ENCODE measurements around the gene CHMP1A.
A peak's percentile ranks its signal among the peaks of the same experiment; 100 is the strongest.

Gene CHMP1A

GRCh38 chr16:89621698-89622409, 35.7 kb downstream of the CHMP1A start:
- no peak for DNase-seq

DNA sequence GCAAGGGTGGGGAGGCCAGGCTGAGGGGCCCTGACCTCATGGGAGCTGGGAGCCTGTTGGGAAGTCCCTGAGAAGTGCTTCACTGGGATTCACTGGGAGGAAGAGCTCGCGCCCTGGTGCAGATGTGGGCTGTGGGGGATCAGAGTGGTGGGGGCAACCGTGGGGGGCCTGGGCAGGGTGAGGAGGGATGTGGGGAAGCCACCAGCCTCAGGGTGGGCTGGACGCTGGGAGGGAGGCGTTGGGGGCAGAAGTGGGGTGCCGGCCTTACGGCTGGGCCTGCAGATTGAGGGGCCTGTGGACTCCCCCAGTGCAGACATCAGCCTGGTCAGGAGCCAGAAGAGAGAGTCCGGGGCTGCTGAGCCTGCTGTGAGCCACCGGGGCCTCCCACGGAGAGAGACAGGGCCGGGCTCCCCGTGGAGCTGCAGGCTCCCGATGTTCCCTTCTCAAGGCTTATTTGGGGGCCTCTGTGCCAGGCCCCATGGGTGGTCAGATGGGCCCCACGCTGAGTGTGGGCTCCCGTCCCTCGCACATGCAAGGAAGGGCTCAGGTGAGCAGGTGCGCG, 36.3 kb downstream of the CHMP1A start:
- DNase-seq = no peak

- DNase-seq = no peak
Observed at GRCh38 chr16:89620406-89620841, 37.1 kb downstream of the CHMP1A start.

DNA sequence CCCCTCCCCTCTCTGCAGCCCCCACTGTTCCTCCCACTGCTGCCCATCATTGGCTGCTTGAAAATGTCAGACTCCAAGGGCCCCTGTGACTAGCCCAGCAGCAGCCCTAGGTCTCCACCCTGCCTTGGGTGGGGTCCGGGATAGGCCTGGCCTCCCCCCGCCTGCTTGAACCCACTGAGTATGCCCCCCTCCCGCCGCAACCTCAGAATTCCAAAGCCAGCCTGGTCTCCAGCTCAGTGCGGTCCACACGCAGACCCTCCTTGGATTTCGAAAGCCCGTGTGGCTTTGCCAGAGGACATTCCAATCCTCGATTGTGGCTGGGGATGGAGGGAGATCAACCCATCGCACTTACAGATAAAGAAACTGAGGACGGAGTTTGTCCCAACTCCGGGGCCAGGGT, 37.7 kb downstream of the CHMP1A start:
- no peak for DNase-seq

DNA sequence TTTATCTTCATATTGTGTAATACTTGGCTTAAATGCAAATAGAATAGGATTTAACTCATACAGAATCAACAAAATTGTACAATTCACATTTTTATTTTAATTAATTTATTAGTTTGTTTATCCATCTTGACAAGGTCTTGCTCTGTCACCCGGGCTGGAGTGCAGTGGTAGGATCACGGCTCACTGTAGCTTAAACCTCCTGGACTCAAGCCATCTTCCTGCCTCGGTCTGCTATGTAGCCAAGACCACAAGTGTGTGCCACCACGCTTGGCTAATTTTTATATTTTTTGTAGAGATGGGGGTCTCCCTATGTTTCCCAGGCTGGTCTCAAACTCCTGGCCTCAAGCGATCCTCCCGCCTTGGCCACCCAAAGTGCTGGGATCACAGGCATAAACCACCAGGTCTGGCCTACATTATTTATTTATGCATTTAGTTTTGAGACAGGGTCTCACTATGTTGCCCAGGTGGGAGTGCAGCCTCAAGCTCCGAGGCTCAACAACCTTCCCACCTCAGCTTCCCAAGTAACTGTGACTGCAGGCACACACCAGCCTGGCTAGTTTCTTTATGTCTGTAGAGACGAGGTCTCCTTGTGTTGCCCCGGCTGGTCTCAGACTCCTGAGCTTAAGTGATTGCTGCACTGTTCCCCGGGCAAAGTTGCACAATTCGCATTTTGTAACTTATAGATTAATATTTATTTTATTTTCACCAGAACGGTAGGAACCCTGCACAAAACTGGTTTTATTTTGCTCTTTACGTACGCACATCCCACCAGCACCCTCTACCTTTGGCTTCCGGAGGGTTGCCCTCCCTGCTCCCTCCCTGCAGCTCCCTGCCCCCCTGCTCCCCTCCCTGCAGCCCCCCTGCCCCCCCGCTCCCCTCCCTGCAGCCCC, 39.2 kb downstream of the CHMP1A start:
- no peak for DNase-seq

- DNase-seq = no peak
Observed at GRCh38 chr16:89617036-89617435, 40.5 kb downstream of the CHMP1A start.

- DNase-seq = no peak
Observed at GRCh38 chr16:89616623-89617022, 40.9 kb downstream of the CHMP1A start.

DNA sequence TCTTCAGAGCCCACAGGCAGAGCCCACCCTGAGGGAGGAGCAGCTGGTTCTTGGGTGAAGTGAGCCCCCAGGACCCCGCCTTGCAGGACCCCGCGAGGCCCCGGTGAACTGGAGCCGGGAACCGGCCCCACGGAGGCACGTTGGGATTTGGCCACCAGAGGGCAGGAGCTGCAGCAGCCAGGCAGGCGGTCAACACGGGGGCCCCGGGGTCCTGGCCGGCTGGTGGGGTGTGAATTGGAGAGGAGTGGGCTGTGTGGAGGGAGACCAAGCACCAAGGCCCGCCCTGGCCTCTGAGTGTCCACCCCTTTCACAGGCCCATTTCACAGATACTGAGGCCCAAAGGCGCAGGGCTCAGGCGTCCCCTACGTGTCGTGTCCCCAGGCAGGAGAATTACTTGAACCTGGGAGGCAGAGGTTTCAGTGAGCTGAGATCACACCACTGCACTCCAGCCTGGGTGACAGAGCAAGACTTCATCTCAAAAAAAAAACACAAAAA, 41.9 kb downstream of the CHMP1A start:
- no peak for DNase-seq

GRCh38 chr16:89615176-89615575, 42.3 kb downstream of the CHMP1A start:
- no peak for DNase-seq

- DNase-seq = no peak
Observed at GRCh38 chr16:89613954-89614459, 43.5 kb downstream of the CHMP1A start.

DNA sequence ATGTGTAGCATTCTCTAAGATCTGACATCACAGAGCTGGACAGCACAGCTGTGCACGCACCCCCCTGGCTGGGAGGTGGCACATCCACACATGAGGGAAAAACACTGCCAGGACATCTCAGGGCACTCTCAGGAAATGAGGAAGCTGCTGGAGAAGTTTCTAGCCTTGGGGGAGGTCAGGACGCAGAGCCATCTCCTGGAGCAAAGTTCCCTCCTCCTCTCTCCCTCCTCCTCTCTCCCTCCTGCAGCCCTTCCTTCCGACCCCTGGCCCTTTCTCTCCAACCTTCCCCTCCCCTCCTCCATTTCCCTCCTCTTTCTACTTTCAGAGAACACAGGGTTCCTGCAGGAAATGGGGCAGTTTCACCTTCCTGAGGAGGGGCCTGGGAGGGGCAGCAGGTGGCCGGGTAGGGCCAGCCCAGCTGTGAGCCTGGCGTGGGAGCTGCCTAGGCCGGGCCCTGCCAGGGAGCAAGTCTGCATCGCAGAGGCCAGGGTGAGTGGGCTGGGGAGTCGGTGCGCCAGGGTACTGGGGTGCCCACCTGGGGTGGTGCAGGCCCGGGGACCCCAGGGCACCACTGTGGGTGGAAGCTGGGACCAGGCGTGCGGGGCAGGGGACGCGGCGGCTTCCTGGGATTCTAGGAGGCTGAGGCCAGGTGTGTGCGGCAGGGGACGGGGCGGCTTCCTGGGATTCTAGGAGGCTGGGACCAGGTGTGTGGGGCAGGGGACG, 44.1 kb downstream of the CHMP1A start, which contains the start of gene DPEP1:
TSS of gene DPEP1 (plus strand) at position 412 of the 723 bp plus-strand sequence. CDS start 16,769 bp downstream, outside the sequence.
- peak; percentile 74 to 82 for DNase-seq

GRCh38 chr16:89612415-89613166, 44.9 kb downstream of the CHMP1A start:
- DNase-seq = peak; percentile 83 to 93

DNA sequence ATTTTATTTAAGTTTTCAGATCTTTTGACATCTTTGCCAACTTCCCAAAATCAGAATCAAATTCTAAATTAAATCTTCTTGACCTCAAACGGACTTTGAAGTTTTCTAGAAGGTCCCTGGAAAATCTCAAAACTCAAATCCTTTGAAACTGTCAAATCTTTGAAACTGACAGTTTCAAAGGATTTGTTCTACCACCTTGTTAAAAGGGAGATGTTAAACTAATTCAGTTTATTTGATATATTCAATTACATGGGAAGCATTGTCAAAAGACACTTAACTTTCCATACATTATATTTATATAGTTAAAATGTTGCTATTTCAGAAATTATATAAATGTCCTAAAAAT, 47.4 kb downstream of the CHMP1A start:
- no peak for DNase-seq

GRCh38 chr16:89607937-89608740, 49.4 kb downstream of the CHMP1A start:
- DNase-seq = no peak

- no peak for DNase-seq
Observed at GRCh38 chr16:89607453-89607852, 50.1 kb downstream of the CHMP1A start.

GRCh38 chr16:89606006-89606405, 51.5 kb downstream of the CHMP1A start:
- peak; percentile 45 to 49 for DNase-seq

DNA sequence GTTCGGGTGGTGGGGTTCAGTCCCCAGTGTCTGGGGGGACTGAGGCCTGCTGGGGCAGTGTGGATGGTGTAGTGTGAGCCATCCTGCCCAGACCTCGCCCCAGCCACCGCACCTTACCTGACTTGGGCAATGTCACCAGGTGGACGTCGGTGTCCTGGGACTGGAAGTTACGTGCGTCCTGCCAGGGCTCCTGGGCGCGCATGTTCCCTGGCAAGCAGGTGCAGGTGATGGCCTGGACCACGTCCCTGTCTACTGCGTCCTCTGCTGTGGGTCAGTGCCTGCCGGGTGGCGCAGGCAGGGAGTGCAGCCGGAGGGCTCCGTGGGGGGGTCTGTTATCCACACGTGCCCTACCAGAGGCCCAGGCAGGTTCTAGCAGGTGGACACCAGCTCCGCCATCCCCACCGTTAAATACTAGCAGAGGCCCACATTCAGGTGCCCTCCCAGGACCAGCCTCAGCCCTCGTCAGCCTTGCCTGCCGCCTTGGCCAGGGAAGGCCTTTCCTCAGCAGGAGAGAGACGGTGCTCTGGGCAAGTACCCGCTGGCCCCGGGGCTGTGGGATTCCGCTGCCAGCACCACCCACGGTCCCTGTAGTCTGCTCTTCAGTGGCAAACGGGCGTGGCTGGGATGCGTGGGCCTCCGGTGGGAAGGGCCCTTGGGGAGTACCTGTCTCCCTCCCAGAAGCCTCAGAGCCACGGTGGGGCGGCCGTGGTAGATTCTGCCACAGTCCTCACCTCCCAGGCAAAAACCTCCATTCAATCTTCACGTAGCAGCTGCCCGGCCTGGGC, 52.1 kb downstream of the CHMP1A start:
- DNase-seq = no peak

DNA sequence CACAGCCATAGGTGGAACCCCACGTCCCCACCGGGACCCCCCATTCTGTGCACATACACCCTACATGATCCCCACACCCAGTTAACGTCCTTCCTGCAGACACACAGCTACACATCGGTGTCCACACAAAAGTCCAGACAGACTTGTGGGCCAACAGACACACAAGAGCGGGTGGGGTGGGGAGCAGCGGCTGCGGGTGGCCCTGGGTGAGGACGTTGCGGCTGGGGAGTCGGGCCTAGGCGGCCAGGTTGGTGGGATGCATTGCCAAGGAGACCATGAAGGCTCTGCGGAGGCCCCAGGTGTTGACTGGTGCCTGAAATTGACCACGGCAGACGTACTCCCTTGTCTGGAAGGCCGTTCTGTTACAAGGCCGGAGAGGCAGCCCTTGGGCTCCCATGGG, 52.7 kb downstream of the CHMP1A start:
- no peak for DNase-seq

GRCh38 chr16:89602952-89603590, 54.4 kb downstream of the CHMP1A start:
- no peak for DNase-seq

Data from NCI-H524 (cell line).